A673 (cell line): Measurements from ENCODE around the gene AQP5. TPM values are rescaled to one million over a fixed set of nuclear protein-coding genes. Genes with fewer than 3 reads are reported as not detected.

Experiments
- BruUV-seq: library from RNA; stranded (reverse); fragments of 400-500 nt; replicated peaks from 2 replicates; lab custom pipeline; 2021; lab: Mats Ljungman, UMichigan
- CTCF ChIA-PET: fragments of 300-600 bp; sonication (Branson Sonifier 250); formaldehyde crosslinking; loops from one replicate; lab custom pipeline; 2022; ENCODE audit warnings: antibody characterized with exemption; lab: Charles Lee
- POLR2A ChIA-PET: fragments of 300-600 bp; sonication (Branson Sonifier 250); formaldehyde crosslinking; loops from one replicate; lab custom pipeline; 2022; ENCODE audit warnings: antibody characterized with exemption; ENCODE audit not compliant: low non-redundant PET; lab: Charles Lee
- DNase-seq: peaks from one replicate; pipeline ENCODE4 v3.0.0-alpha.2; 2015; ENCODE audit warnings: low spot score
- H3K27ac ChIP-seq: fragments of 200-600 bp; sonication (generic); 2 replicates; pipeline ENCODE4 v1.5.1; 2016; ENCODE audit warnings: mixed run types, low read depth, mild to moderate bottlenecking, mixed read lengths, antibody characterized with exemption, low read length; ENCODE audit not compliant: poor library complexity, severe bottlenecking
- H3K27me3 ChIP-seq: fragments of 200-600 bp; sonication (generic); replicated peaks from 2 replicates; pipeline ENCODE4 v1.6.1; 2017; ENCODE audit warnings: mixed run types, low read depth, mild to moderate bottlenecking, mixed read lengths, antibody characterized with exemption, low read length; ENCODE audit not compliant: insufficient read depth, poor library complexity
- H3K36me3 ChIP-seq: fragments of 200-600 bp; sonication (generic); 2 replicates; pipeline ENCODE4 v1.6.1; 2016; ENCODE audit warnings: mixed run types, mild to moderate bottlenecking, mixed read lengths, antibody characterized with exemption, low read length; ENCODE audit not compliant: insufficient read depth, poor library complexity, severe bottlenecking
- H3K4me1 ChIP-seq: fragments of 200-600 bp; sonication (generic); 2 replicates; pipeline ENCODE4 v1.6.1; 2017; ENCODE audit warnings: mixed run types, mild to moderate bottlenecking, mixed read lengths, antibody characterized with exemption, low read length; ENCODE audit not compliant: insufficient read depth, poor library complexity, severe bottlenecking
- H3K4me3 ChIP-seq: fragments of 200-600 bp; sonication (generic); 2 replicates; pipeline ENCODE4 v1.5.1; 2016; ENCODE audit warnings: low read depth, mixed run types, mild to moderate bottlenecking, mixed read lengths, low read length; ENCODE audit not compliant: poor library complexity, severe bottlenecking
- H3K9me3 ChIP-seq: fragments of 200-600 bp; sonication (generic); 2 replicates; pipeline ENCODE4 v1.6.1; 2016; ENCODE audit warnings: mixed run types, low read depth, mild to moderate bottlenecking, mixed read lengths, antibody characterized with exemption, low read length; ENCODE audit not compliant: poor library complexity, severe bottlenecking
- EZH2 ChIP-seq: fragments of 200-600 bp; sonication (generic); IDR thresholded peaks from 2 replicates; pipeline ENCODE4 v1.6.1; 2017; ENCODE audit warnings: borderline replicate concordance, low read depth, mild to moderate bottlenecking, mixed read lengths, antibody characterized with exemption, low read length; ENCODE audit not compliant: poor library complexity, severe bottlenecking
- intact Hi-C: fragments of 100-400 bp; cut with micrococcal nuclease; formaldehyde crosslinking; loops from one replicate; pipeline ENCODE4 v1.10.0; 2022; ENCODE audit not compliant: unreplicated experiment
- total RNA-seq: library from RNA; stranded (reverse); gene quantifications from 2 replicates; pipeline ENCODE4 v1.2.3, GENCODE V29; 2021
- TF ChIP-seq, protein P1 (sequence below): fragments of 300-800, 200-600 bp; sonication (generic); conservative IDR thresholded peaks from 2 replicates; pipeline ENCODE4 v1.5.1; 2017; ENCODE audit warnings: low read depth, mild to moderate bottlenecking, antibody characterized with exemption, low read length, moderate library complexity, mixed read lengths

Gene AQP5
- total RNA-seq, 1 experiment from 2014 or later: not detected

DNA sequence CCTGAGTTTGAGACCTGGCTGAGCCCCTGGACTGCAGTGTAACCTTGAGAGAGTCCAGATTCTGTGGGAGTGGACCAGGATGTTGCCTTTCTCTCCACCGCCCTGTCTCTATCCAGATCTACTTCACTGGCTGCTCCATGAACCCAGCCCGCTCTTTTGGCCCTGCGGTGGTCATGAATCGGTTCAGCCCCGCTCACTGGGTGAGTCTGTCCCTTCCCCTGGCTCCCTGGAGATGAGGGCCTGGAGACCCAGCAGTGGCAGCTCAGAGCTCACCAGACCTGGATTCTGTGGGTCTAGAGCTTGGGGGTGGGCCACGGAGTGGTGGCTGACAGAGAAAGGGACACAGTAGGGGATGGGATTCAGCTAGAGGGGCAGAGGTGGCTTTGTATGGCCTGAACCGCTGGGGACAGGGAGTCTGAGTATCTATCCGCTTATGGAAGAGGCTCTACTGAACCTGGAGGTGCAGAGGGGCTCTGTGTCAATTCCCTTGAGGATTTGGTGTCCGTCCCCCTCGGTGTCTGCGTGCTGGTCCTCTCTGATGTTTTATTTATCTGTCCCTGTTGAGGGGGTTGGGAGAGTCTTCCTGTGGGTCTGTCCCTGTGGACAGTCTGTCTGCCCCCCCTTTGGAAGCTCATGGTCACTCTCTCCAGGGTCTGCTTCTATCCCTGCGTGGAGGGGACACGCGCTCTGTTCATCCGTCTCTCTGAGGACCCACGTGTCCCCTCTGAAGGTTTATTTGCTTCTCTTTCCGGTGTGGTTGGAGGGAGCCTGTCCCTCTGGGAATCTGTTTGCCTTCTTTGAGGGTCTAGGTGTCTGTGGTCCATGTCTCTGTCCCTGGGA is 2.5 kb downstream of the AQP5 start:
- no peak overlapping the region for H3K27ac ChIP-seq
- TF ChIP-seq, protein P1, sequence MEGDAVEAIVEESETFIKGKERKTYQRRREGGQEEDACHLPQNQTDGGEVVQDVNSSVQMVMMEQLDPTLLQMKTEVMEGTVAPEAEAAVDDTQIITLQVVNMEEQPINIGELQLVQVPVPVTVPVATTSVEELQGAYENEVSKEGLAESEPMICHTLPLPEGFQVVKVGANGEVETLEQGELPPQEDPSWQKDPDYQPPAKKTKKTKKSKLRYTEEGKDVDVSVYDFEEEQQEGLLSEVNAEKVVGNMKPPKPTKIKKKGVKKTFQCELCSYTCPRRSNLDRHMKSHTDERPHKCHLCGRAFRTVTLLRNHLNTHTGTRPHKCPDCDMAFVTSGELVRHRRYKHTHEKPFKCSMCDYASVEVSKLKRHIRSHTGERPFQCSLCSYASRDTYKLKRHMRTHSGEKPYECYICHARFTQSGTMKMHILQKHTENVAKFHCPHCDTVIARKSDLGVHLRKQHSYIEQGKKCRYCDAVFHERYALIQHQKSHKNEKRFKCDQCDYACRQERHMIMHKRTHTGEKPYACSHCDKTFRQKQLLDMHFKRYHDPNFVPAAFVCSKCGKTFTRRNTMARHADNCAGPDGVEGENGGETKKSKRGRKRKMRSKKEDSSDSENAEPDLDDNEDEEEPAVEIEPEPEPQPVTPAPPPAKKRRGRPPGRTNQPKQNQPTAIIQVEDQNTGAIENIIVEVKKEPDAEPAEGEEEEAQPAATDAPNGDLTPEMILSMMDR: no peak
- no peak for TF ChIP-seq EZH2
- peaks cover 28% of the 10 kb centered on the region for H3K27me3 ChIP-seq
- no peak overlapping the region for H3K4me3 ChIP-seq
- H3K36me3 ChIP-seq: no peaks in the 10 kb centered on the region
- H3K9me3 ChIP-seq: no peaks in the 10 kb centered on the region
- DNase-seq: no peak
- no TSS peak for BruUV-seq
- CTCF ChIA-PET: no interaction called here
- H3K4me1 ChIP-seq: no peaks in the 10 kb centered on the region
- POLR2A ChIA-PET: no interaction called here
- intact Hi-C loops: no loop called here

DNA sequence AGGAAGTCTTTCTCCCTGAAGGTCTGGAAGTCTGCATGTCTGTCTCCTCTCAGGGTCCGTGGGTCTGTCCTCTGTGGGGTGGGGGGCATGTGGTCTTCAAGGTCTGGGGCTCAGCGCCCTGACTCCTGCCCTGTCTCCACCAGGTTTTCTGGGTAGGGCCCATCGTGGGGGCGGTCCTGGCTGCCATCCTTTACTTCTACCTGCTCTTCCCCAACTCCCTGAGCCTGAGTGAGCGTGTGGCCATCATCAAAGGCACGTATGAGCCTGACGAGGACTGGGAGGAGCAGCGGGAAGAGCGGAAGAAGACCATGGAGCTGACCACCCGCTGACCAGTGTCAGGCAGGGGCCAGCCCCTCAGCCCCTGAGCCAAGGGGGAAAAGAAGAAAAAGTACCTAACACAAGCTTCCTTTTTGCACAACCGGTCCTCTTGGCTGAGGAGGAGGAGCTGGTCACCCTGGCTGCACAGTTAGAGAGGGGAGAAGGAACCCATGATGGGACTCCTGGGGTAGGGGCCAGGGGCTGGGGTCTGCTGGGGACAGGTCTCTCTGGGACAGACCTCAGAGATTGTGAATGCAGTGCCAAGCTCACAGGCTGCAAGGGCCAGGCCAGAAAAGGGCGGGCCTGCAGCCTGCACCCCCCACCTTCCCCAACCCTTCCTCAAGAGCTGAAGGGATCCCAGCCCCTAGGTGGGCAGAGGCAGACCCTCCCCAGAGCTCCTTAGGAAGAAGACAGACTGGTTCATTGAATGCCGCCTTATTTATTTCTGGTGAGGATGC is 3.4 kb downstream of the AQP5 start:
- BruUV-seq: no TSS peak
- DNase-seq: no peak
- intact Hi-C loops: loop anchor here (5.0 kb wide), 1 partner anchor 188 kb away; no protein-coding TSS in a partner anchor
- Histone ChIP-seq H3K4me1 (no peaks in the 10 kb centered on the region), H3K9me3 (no peaks in the 10 kb centered on the region), H3K36me3 (no peaks in the 10 kb centered on the region), H3K27me3 (peaks cover 20% of the 10 kb centered on the region), H3K27ac (no peak overlapping the region), H3K4me3 (no peak overlapping the region)
- POLR2A ChIA-PET: no interaction called here
- TF ChIP-seq EZH2: no peak
- TF ChIP-seq, protein P1: no peak
- CTCF ChIA-PET: interaction anchor here (4.6 kb wide), 1 partner anchor 105 kb away, joined by 53 read pairs; no protein-coding TSS in a partner anchor

DNA sequence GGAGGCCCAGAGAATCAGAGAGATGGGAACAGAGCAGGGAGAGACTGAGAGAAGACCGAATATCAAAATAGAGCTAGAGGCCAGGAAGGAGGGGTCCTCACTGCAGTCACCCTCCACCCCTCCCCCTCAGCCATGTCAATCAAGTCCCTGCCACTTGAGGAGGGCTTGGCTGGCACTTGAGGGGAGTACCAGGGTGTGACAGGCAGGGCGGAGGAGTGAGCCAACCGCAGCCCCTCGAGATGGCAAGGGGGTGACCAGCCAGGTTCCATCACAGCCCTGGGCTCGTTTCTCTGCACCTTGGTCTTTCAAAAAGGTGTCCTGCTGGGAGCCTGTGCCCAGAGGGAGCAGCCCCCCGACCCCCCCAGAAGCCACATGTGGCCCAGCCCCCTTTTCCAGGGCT is 4.2 kb downstream of the AQP5 start:
- H3K27me3 ChIP-seq: peaks cover 12% of the 10 kb centered on the region
- H3K9me3 ChIP-seq: no peaks in the 10 kb centered on the region
- H3K36me3 ChIP-seq: no peaks in the 10 kb centered on the region
- TF ChIP-seq, protein P1: no peak
- no peak for TF ChIP-seq EZH2
- intact Hi-C loops: loop anchor here (5.0 kb wide), 1 partner anchor 189 kb away; no protein-coding TSS in a partner anchor
- POLR2A ChIA-PET: no interaction called here
- no peak for DNase-seq
- CTCF ChIA-PET: interaction anchor here (0.5 to 4.6 kb wide), 6 partner anchors 14 to 452 kb away, joined by 3 to 53 read pairs (median 6); partner anchors contain the start of gene COX14
- H3K4me3 ChIP-seq: no peak overlapping the region
- no peaks in the 10 kb centered on the region for H3K4me1 ChIP-seq
- no TSS peak for BruUV-seq
- H3K27ac ChIP-seq: no peak overlapping the region
